HL-60 (cell line): ENCODE results near the gene PALLD.

Experiments used
- DNase-seq, 2 experiments: peaks; one replicate each; pipeline ENCODE4 v3.0.0-alpha.2; 2010 to 2020; ENCODE audit warnings: low read depth in 1 of 2, low spot score in 1 of 2
- H3K27ac ChIP-seq: fragments of 250-450 bp; sonication (Bioruptor Pico); replicated peaks from 2 replicates; pipeline ENCODE4 v1.5.1; 2020; ENCODE audit warnings: mild to moderate bottlenecking, moderate library complexity
- H3K27me3 ChIP-seq: fragments of 250-450 bp; sonication (Bioruptor Pico); 2 replicates; pipeline ENCODE4 v1.5.1; 2021; ENCODE audit warnings: mild to moderate bottlenecking, moderate library complexity; ENCODE audit not compliant: insufficient read depth, poor library complexity, severe bottlenecking
- H3K4me3 ChIP-seq: replicated peaks from 2 replicates; pipeline ENCODE4 v1.5.1; 2011; ENCODE audit warnings: mild to moderate bottlenecking, control low read depth, low read length; ENCODE audit not compliant: insufficient read depth
- GABPA ChIP-seq: IDR thresholded peaks from 2 replicates; pipeline ENCODE4 v1.6.1; 2012; ENCODE audit warnings: low read depth
- POLR2AphosphoS5 ChIP-seq: IDR thresholded peaks from 2 replicates; pipeline ENCODE4 v1.6.1; 2012; ENCODE audit warnings: low read depth
- SPI1 ChIP-seq: IDR thresholded peaks from 2 replicates; pipeline ENCODE4 v1.6.1; 2012; ENCODE audit warnings: low read depth, mild to moderate bottlenecking, borderline replicate concordance
- TF ChIP-seq, protein P1 (sequence below): IDR thresholded peaks from 2 replicates; pipeline ENCODE4 v1.6.1; 2012; ENCODE audit warnings: low read depth; ENCODE audit not compliant: insufficient replicate concordance
- TF ChIP-seq, protein P2 (sequence below): IDR thresholded peaks from one replicate; pipeline ENCODE4 v1.5.1; 2011; ENCODE audit warnings: low read length, control low read depth, inconsistent platforms; ENCODE audit not compliant: insufficient read depth

Gene PALLD

DNA sequence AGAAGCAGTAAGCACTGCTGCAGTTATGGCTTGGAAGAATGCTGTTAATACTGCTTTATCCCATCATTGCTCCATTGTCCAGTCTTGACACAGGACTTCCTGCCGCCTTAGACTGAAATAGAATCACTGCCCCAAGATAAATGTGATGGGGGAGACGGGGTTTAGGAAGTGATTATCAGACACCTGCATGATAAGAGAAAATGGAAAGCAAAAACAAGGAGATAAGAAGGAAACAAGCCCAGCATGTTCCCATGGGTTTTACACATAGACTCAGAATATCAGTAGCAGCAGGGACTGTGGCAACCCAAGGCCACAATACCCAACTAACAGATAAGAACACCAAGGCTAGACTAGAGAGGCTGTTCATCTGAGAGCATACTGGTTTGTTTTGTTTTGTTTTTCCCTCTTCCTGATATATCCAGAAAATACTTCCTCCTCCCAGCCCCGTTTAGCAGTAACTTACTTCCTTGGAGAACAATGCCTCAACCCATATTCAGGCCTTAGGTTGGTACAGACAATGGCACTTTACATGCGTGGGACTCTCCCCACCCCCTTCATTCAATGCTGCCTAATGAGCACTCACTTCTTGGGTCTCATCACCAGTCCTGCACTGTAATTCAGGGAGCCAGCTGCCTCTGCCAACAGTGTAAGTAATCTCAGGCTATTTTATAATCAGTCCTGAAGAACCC is 280.6 kb downstream of the PALLD start:
- Histone ChIP-seq H3K27ac (no peak overlapping the region), H3K4me3 (no peak overlapping the region), H3K27me3 (no peaks in the 10 kb centered on the region)
- no peak for DNase-seq
- no peak for TF ChIP-seq SPI1
- TF ChIP-seq POLR2AphosphoS5, result no peak
- TF ChIP-seq, protein P1, sequence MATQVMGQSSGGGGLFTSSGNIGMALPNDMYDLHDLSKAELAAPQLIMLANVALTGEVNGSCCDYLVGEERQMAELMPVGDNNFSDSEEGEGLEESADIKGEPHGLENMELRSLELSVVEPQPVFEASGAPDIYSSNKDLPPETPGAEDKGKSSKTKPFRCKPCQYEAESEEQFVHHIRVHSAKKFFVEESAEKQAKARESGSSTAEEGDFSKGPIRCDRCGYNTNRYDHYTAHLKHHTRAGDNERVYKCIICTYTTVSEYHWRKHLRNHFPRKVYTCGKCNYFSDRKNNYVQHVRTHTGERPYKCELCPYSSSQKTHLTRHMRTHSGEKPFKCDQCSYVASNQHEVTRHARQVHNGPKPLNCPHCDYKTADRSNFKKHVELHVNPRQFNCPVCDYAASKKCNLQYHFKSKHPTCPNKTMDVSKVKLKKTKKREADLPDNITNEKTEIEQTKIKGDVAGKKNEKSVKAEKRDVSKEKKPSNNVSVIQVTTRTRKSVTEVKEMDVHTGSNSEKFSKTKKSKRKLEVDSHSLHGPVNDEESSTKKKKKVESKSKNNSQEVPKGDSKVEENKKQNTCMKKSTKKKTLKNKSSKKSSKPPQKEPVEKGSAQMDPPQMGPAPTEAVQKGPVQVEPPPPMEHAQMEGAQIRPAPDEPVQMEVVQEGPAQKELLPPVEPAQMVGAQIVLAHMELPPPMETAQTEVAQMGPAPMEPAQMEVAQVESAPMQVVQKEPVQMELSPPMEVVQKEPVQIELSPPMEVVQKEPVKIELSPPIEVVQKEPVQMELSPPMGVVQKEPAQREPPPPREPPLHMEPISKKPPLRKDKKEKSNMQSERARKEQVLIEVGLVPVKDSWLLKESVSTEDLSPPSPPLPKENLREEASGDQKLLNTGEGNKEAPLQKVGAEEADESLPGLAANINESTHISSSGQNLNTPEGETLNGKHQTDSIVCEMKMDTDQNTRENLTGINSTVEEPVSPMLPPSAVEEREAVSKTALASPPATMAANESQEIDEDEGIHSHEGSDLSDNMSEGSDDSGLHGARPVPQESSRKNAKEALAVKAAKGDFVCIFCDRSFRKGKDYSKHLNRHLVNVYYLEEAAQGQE, result no peak
- TF ChIP-seq GABPA, result no peak
- TF ChIP-seq, protein P2, sequence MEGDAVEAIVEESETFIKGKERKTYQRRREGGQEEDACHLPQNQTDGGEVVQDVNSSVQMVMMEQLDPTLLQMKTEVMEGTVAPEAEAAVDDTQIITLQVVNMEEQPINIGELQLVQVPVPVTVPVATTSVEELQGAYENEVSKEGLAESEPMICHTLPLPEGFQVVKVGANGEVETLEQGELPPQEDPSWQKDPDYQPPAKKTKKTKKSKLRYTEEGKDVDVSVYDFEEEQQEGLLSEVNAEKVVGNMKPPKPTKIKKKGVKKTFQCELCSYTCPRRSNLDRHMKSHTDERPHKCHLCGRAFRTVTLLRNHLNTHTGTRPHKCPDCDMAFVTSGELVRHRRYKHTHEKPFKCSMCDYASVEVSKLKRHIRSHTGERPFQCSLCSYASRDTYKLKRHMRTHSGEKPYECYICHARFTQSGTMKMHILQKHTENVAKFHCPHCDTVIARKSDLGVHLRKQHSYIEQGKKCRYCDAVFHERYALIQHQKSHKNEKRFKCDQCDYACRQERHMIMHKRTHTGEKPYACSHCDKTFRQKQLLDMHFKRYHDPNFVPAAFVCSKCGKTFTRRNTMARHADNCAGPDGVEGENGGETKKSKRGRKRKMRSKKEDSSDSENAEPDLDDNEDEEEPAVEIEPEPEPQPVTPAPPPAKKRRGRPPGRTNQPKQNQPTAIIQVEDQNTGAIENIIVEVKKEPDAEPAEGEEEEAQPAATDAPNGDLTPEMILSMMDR, result no peak

DNA sequence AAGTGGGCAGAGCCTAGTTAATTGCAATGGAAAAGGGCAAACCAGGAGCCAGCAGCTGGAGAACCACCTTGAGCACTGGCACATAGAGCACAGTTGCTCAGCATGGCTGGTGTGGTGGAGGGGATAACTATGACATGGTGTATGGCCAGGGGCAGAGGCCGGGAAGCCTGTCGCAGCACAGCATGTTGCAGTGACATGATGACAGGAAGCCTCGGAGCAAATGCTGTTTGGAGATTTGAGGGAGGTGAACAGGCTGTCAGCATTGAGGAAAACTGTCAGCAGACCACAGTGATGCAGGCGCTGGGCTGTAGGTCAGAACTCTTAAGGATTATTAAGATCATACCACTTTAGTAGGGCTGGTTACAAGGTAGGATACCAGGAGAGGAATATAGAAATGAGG is 284.5 kb downstream of the PALLD start:
- Histone ChIP-seq H3K4me3 (no peak overlapping the region), H3K27ac (no peak overlapping the region), H3K27me3 (no peaks in the 10 kb centered on the region)
- TF ChIP-seq POLR2AphosphoS5 (no peak), SPI1 (no peak), GABPA (no peak)
- TF ChIP-seq, protein P2, result no peak
- TF ChIP-seq, protein P1, result no peak
- DNase-seq, result no peak

DNA sequence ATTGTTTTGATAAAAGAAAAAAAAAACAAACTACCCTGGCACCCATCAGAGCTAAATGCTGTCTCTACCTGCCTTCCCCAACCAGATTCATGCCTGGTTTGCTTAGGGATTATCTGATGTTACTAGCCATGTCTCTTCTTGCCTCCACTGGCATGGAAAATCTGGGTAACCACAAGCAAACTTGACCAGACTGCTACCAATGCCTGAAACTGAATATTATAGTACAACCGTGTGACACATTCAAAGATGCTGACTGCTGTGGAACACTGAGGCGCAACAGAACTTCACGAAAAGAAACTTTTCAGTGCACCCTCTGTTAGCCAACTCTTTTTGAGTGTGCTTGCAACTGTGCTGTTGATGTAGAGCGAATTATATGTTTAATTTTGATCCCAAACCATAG is 285.1 kb downstream of the PALLD start:
- Histone ChIP-seq H3K27ac (no peak overlapping the region), H3K27me3 (no peaks in the 10 kb centered on the region), H3K4me3 (no peak overlapping the region)
- no peak for TF ChIP-seq GABPA
- no peak for TF ChIP-seq POLR2AphosphoS5
- no peak for TF ChIP-seq SPI1
- TF ChIP-seq, protein P2, result no peak
- TF ChIP-seq, protein P1, result no peak
- no peak for DNase-seq
